DOHH2 (cell line): ENCODE data around the gene CLCA2.

Source experiments
- H3F3A ChIP-seq: fragments of 200-600 bp; sonication (generic), shearing (Covaris generic); 2 replicates; pipeline ENCODE4 v1.6.0; 2016; ENCODE audit warnings: antibody characterized with exemption, mild to moderate bottlenecking; ENCODE audit not compliant: control insufficient read depth, insufficient read depth
- H3K27ac ChIP-seq: fragments of 200-600 bp; sonication (generic); 2 replicates; pipeline ENCODE4 v1.5.1; 2014; ENCODE audit warnings: low read depth, mild to moderate bottlenecking, low read length, moderate library complexity
- H3K27me3 ChIP-seq: fragments of 200-600 bp; sonication (generic); 2 replicates; pipeline ENCODE4 v1.6.1; 2014; ENCODE audit warnings: mild to moderate bottlenecking, low read length, mixed read lengths; ENCODE audit not compliant: control insufficient read depth
- H3K36me3 ChIP-seq: fragments of 200-600 bp; sonication (generic); 2 replicates; pipeline ENCODE4 v1.6.1; 2014; ENCODE audit warnings: mild to moderate bottlenecking, low read length, moderate library complexity, mixed read lengths; ENCODE audit not compliant: control insufficient read depth
- H3K4me1 ChIP-seq: fragments of 200-600 bp; sonication (generic); 2 replicates; pipeline ENCODE4 v1.6.1; 2014; ENCODE audit warnings: mild to moderate bottlenecking, low read length, mixed read lengths; ENCODE audit not compliant: control insufficient read depth
- H3K4me2 ChIP-seq: fragments of 200-600 bp; sonication (generic); 2 replicates; pipeline ENCODE4 v1.6.0; 2014; ENCODE audit warnings: mild to moderate bottlenecking, low read length, moderate library complexity
- H3K4me3 ChIP-seq: fragments of 200-600 bp; sonication (generic); 2 replicates; pipeline ENCODE4 v1.5.1; 2014; ENCODE audit warnings: mild to moderate bottlenecking, low read length, mixed read lengths
- H3K79me2 ChIP-seq: fragments of 200-600 bp; sonication (generic); 2 replicates; pipeline ENCODE4 v1.6.1; 2014; ENCODE audit warnings: mild to moderate bottlenecking, low read length, mixed read lengths; ENCODE audit not compliant: control insufficient read depth
- H3K9me2 ChIP-seq: fragments of 200-600 bp; sonication (generic); replicated peaks from 2 replicates; pipeline ENCODE4 v1.6.1; 2014; ENCODE audit warnings: mild to moderate bottlenecking, low read length, mixed read lengths; ENCODE audit not compliant: control insufficient read depth
- H3K9me3 ChIP-seq: fragments of 200-600 bp; sonication (generic); 2 replicates; pipeline ENCODE4 v1.6.1; 2014; ENCODE audit warnings: antibody characterized with exemption, low read length, mixed read lengths; ENCODE audit not compliant: control insufficient read depth, insufficient read depth
- H4K20me1 ChIP-seq: fragments of 200-600 bp; sonication (generic); 2 replicates; pipeline ENCODE4 v1.6.0; 2014; ENCODE audit warnings: low read depth, mild to moderate bottlenecking, antibody characterized with exemption, low read length, moderate library complexity; ENCODE audit not compliant: control insufficient read depth, insufficient read depth
- EZH2phosphoT487 ChIP-seq: fragments of 200-600 bp; sonication (generic); IDR thresholded peaks from 2 replicates; pipeline ENCODE4 v1.6.1; 2017; ENCODE audit warnings: borderline replicate concordance, mild to moderate bottlenecking, antibody characterized with exemption, low read length, moderate library complexity, mixed read lengths
- TF ChIP-seq, protein P1 (sequence below): fragments of 200-600 bp; sonication (generic); IDR thresholded peaks from one replicate; pipeline ENCODE4 v1.5.1; 2014; ENCODE audit warnings: antibody characterized with exemption, mild to moderate bottlenecking, low read depth, low read length; ENCODE audit not compliant: poor library complexity, severe bottlenecking

The CLCA2 gene

DNA sequence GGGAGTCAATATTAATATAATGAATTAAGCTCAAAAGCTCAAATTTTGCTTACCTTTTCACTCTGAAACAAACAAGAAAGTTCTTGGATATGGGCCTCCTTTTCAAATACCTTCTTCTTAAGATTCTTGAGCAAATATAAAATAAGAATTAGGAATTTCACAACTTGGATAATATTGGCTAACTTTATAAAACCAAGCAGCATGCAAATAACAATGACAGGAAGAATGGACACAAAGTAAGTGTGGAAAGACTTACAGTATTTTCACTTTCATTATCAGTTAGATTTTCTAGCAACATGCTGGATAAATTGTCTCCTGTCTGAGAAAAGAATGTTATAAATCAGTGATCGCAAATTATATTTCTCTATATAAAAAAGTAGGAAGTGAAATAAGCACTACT lies 41.1 kb upstream of the CLCA2 start:
- no peaks in the 10 kb centered on the region for H3K27me3 ChIP-seq
- no peaks in the 10 kb centered on the region for H3F3A ChIP-seq
- H3K4me2 ChIP-seq = no peak overlapping the region
- no peak for TF ChIP-seq EZH2phosphoT487
- TF ChIP-seq, protein P1, sequence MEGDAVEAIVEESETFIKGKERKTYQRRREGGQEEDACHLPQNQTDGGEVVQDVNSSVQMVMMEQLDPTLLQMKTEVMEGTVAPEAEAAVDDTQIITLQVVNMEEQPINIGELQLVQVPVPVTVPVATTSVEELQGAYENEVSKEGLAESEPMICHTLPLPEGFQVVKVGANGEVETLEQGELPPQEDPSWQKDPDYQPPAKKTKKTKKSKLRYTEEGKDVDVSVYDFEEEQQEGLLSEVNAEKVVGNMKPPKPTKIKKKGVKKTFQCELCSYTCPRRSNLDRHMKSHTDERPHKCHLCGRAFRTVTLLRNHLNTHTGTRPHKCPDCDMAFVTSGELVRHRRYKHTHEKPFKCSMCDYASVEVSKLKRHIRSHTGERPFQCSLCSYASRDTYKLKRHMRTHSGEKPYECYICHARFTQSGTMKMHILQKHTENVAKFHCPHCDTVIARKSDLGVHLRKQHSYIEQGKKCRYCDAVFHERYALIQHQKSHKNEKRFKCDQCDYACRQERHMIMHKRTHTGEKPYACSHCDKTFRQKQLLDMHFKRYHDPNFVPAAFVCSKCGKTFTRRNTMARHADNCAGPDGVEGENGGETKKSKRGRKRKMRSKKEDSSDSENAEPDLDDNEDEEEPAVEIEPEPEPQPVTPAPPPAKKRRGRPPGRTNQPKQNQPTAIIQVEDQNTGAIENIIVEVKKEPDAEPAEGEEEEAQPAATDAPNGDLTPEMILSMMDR = no peak
- H3K36me3 ChIP-seq = no peaks in the 10 kb centered on the region
- H3K9me3 ChIP-seq = peaks cover 3% of the 10 kb centered on the region; the same call in 1 of the 2 replicates
- H3K4me1 ChIP-seq = no peaks in the 10 kb centered on the region
- no peak overlapping the region for H3K27ac ChIP-seq
- no peaks in the 10 kb centered on the region for H3K79me2 ChIP-seq
- no peak overlapping the region for H3K4me3 ChIP-seq
- H3K9me2 ChIP-seq = no peaks in the 10 kb centered on the region
- H4K20me1 ChIP-seq = no peaks in the 10 kb centered on the region

DNA sequence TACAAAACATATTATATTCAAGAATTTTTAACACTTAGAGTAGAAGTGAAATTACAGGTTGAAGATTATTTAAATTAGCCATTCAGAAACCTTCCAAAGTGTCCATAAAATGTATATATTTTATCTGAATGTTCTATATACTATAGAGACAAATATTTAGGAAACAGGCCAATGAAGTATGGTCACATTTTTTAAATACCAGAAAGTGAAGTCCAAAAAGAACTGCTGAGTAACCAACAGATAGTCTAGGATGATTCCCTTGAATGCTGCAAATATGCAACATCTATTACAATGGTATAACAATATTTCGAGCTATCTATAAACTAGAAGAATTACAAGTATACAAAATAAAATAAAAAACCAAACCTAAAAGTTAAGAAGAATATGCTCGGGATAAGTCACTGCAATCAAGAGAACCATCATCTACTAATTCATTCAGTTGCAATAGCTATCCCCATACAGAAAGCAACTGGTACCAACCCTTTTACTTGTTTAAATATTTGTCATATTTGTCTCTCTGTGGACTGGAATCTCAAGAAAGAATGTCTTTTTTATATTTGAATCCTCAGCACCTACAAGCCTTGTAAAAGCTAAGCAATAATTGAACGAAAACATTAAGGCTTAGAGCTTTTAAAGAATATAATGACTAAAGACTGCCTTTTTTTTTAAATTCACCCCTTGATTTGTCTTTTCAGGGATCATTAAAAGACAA lies 35.9 kb upstream of the CLCA2 start:
- Histone ChIP-seq H3K27me3 (no peaks in the 10 kb centered on the region), H3K9me2 (no peaks in the 10 kb centered on the region), H3K27ac (no peak overlapping the region), H3K4me1 (no peaks in the 10 kb centered on the region), H3K4me3 (no peak overlapping the region), H3F3A (no peaks in the 10 kb centered on the region), H4K20me1 (no peaks in the 10 kb centered on the region), H3K36me3 (no peaks in the 10 kb centered on the region), H3K9me3 (no peaks in the 10 kb centered on the region), H3K79me2 (no peaks in the 10 kb centered on the region), H3K4me2 (no peak overlapping the region)
- no peak for TF ChIP-seq EZH2phosphoT487
- TF ChIP-seq, protein P1 = no peak

DNA sequence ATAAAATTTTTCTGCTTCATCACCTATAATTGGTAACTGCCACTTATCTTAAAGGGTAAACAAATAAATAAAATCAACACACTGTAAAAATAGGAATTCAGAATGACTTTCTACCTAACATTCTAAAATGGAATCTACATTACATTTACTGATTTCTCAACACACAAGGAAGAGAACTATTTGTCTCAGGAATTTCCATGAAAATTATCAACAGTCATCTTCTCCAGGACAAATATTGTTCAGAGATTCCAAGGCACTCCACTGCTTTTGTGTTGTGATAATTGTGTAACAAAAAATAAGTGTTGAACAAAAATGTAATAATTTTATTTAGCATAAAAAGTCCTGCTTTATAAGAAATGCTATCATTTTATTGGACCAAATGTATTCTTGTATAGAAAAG lies 35.2 kb upstream of the CLCA2 start:
- Histone ChIP-seq H3K4me3 (no peak overlapping the region), H3K79me2 (no peaks in the 10 kb centered on the region), H3K27ac (no peak overlapping the region), H3K9me3 (no peaks in the 10 kb centered on the region), H3K4me1 (no peaks in the 10 kb centered on the region), H3K4me2 (no peak overlapping the region), H3F3A (no peaks in the 10 kb centered on the region), H3K9me2 (no peaks in the 10 kb centered on the region), H4K20me1 (no peaks in the 10 kb centered on the region), H3K36me3 (no peaks in the 10 kb centered on the region), H3K27me3 (no peaks in the 10 kb centered on the region)
- no peak for TF ChIP-seq EZH2phosphoT487
- TF ChIP-seq, protein P1 = no peak
